Measurements from ENCODE around the gene PTGER1. TPM values are rescaled to one million over a fixed set of nuclear protein-coding genes. Genes with fewer than 3 reads are reported as not detected.

Gene PTGER1
- total and polyA plus RNA-seq, 10 of the 15 experiments (the other 5 are each of a cell fraction or from before 2014, with no cell fraction given), result not detected

DNA sequence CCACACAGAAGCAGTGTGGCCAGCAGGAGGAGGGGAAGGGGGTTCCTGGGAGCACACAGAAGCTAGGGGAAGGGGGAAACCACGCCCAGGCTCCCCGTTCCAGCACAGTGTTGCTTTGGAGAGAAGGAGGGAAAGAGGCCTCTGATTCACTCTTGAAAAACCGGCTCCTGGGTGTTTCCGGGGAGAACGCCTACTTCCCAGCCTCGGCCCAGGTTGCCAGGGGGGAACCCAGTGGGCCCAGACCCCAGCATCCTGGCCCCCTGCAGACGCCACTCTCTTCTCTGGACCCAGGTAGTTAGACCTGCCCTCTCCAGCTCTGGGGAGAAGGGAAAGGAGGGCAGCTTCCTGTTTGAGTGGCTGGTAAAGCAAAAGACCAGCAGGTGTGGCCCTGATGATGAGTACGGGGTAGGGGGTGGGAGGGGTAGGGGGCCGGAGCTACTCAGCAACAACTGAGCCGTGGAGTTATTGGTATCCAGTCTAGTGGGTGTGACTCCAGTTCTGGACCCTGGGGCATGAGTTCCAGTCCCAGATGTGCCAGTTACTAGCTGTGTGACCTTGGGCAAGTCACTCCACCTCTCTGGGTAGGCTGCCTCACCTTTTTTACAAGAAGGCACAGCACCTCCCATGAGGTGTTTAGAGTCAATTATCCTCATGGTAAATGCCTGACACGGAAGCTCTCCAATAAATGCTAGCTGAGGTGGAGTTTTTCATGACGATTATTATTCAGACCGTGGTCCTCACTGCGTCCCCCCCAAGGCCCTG is 19.9 kb upstream of the PTGER1 start:
- H3K4me2 ChIP-seq (ENCODE audit: control insufficient read depth, insufficient read depth), result peak overlapping the region; percentile 89
- H3K79me2 ChIP-seq (ENCODE audit: control insufficient read depth, insufficient read depth, low read length), result no peaks in the 10 kb centered on the region
- peak overlapping the region; percentile 47; the same call in 1 of the 2 replicates for H3K9ac ChIP-seq (ENCODE audit: control insufficient read depth, insufficient read depth, low read length)
- H3K27ac ChIP-seq (ENCODE audit: control insufficient read depth, insufficient read depth), result no peak overlapping the region
- intact Hi-C loops (cut with micrococcal nuclease; ENCODE audit: unreplicated experiment), result no loop called here
- ChIA-PET RAD21 (ENCODE audit: unreplicated experiment) (interaction anchor here (0.6 to 1.2 kb wide), 2 partner anchors 359 to 623 kb away, joined by 3 to 4 read pairs; partner anchors contain the start of gene ASF1B), SMC1A (ENCODE audit: uncharacterized antibody, unreplicated experiment) (interaction anchor here (0.6 kb wide), 1 partner anchor 172 kb away, joined by 3 read pairs; no protein-coding TSS in a partner anchor), CTCF (interaction anchor here (0.5 to 2.1 kb wide), 7 partner anchors 9 to 365 kb away, joined by 3 to 10 read pairs (median 5); partner anchors contain the start of gene ASF1B), POLR2A (interaction anchor here (1.0 kb wide), 1 partner anchor 23 kb away, joined by 3 read pairs; the partner anchor contains the start of gene DNAJB1)
- H2AFZ ChIP-seq (ENCODE audit: control insufficient read depth, low read depth, low read length), result peak overlapping the region; percentile 45
- 40% methylated on average over 12 of the region's 14 CpGs for whole genome bisulfite sequencing (ENCODE audit: insufficient coverage, insufficient replicate concordance, low lambda C conversion rate, missing lambda C conversion rate)
- no peaks in the 10 kb centered on the region for H3K27me3 ChIP-seq (replicated peaks in 1 of 2; ENCODE audit: control insufficient read depth in 2 of 2, insufficient read depth in 2 of 2, low read length in 1 of 2)
- peak overlapping the region; percentile 80 for H3K4me3 ChIP-seq
- TF ChIP-seq KAT2A (conservative IDR thresholded peaks at IDR 0.05; ENCODE audit: control insufficient read depth, low read depth, low read length), result no peak
- no peak for TF ChIP-seq RUNX3 (IDR thresholded peaks at IDR 0.05; ENCODE audit: low read length)
- ATAC-seq (no peak; the same call in 2 of the 3 replicates), FAIRE-seq (no peak), DNase-seq (ENCODE audit: low read depth, low spot score) (no peak)
- no peaks in the 10 kb centered on the region for H4K20me1 ChIP-seq (ENCODE audit: control insufficient read depth, insufficient read depth)
- peaks cover 2% of the 10 kb centered on the region; the same call in 1 of the 2 replicates for H3K4me1 ChIP-seq (ENCODE audit: control insufficient read depth, insufficient read depth, low read length)
- BruUV-seq (replicated peaks), result no TSS peak
- in situ Hi-C loops (cut with MboI), result no loop called here
- no peaks in the 10 kb centered on the region for H3K9me3 ChIP-seq (replicated peaks; ENCODE audit: control insufficient read depth, insufficient read depth, low read length)
- no peaks in the 10 kb centered on the region for H3K36me3 ChIP-seq (ENCODE audit: control insufficient read depth in 2 of 2, insufficient read depth in 2 of 2, low read length in 1 of 2)

DNA sequence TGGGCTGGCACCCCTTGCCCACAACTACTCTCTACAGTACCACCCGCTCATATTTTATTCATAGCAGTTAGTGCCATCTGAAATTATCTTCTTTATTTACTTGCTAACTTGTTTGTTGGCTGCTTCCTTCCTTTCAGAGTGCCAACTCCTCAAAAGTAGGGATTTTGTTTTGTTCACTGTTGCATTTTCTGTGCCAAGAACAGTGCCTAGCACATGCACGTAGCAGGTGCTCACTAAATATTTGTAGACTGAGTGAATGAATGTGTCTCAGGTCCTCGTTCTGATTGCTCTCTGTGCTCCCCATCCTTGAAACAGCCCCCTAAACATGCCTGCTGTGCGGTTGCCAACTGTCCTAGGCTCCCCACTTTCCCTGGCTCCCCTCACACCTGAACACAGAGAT is 19.3 kb upstream of the PTGER1 start:
- no peak overlapping the region for H3K4me3 ChIP-seq
- H3K4me2 ChIP-seq (ENCODE audit: control insufficient read depth, insufficient read depth), result no peak overlapping the region
- peaks cover 2% of the 10 kb centered on the region; the same call in 1 of the 2 replicates for H3K4me1 ChIP-seq (ENCODE audit: control insufficient read depth, insufficient read depth, low read length)
- H3K79me2 ChIP-seq (ENCODE audit: control insufficient read depth, insufficient read depth, low read length), result no peaks in the 10 kb centered on the region
- ATAC-seq, result no peak
- H3K36me3 ChIP-seq (ENCODE audit: control insufficient read depth in 2 of 2, insufficient read depth in 2 of 2, low read length in 1 of 2), result no peaks in the 10 kb centered on the region
- SMC1A ChIA-PET (ENCODE audit: uncharacterized antibody, unreplicated experiment), result no interaction called here
- H3K9ac ChIP-seq (ENCODE audit: control insufficient read depth, insufficient read depth, low read length), result no peak overlapping the region
- intact Hi-C loops (cut with micrococcal nuclease; ENCODE audit: unreplicated experiment) (no loop called here), in situ Hi-C loops (cut with MboI) (no loop called here)
- WGBS (ENCODE audit: insufficient coverage, insufficient replicate concordance, low lambda C conversion rate, missing lambda C conversion rate), result 75% methylated on average over 4 of the region's 4 CpGs
- RAD21 ChIA-PET (ENCODE audit: unreplicated experiment), result interaction anchor here (0.6 kb wide), 1 partner anchor 622 kb away, joined by 3 read pairs; no protein-coding TSS in a partner anchor
- POLR2A ChIA-PET, result no interaction called here
- no peak overlapping the region for H2AFZ ChIP-seq (ENCODE audit: control insufficient read depth, low read depth, low read length)
- BruUV-seq (replicated peaks), result TSS peak; percentile 60
- CTCF ChIA-PET, result interaction anchor here (2.1 kb wide), 1 partner anchor 8 kb away, joined by 10 read pairs; no protein-coding TSS in a partner anchor
- no peaks in the 10 kb centered on the region for H4K20me1 ChIP-seq (ENCODE audit: control insufficient read depth, insufficient read depth)
- H3K27ac ChIP-seq (ENCODE audit: control insufficient read depth, insufficient read depth), result no peak overlapping the region
- FAIRE-seq, result no peak
- no peaks in the 10 kb centered on the region for H3K9me3 ChIP-seq (replicated peaks; ENCODE audit: control insufficient read depth, insufficient read depth, low read length)
- H3K27me3 ChIP-seq (replicated peaks in 1 of 2; ENCODE audit: control insufficient read depth in 2 of 2, insufficient read depth in 2 of 2, low read length in 1 of 2), result no peaks in the 10 kb centered on the region
- DNase-seq (ENCODE audit: low read depth, low spot score), result no peak
- no peak for TF ChIP-seq NRF1 (conservative IDR thresholded peaks at IDR 0.05; ENCODE audit: low read depth, low read length)
- TF ChIP-seq, protein P1, sequence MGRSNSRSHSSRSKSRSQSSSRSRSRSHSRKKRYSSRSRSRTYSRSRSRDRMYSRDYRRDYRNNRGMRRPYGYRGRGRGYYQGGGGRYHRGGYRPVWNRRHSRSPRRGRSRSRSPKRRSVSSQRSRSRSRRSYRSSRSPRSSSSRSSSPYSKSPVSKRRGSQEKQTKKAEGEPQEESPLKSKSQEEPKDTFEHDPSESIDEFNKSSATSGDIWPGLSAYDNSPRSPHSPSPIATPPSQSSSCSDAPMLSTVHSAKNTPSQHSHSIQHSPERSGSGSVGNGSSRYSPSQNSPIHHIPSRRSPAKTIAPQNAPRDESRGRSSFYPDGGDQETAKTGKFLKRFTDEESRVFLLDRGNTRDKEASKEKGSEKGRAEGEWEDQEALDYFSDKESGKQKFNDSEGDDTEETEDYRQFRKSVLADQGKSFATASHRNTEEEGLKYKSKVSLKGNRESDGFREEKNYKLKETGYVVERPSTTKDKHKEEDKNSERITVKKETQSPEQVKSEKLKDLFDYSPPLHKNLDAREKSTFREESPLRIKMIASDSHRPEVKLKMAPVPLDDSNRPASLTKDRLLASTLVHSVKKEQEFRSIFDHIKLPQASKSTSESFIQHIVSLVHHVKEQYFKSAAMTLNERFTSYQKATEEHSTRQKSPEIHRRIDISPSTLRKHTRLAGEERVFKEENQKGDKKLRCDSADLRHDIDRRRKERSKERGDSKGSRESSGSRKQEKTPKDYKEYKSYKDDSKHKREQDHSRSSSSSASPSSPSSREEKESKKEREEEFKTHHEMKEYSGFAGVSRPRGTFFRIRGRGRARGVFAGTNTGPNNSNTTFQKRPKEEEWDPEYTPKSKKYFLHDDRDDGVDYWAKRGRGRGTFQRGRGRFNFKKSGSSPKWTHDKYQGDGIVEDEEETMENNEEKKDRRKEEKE (IDR thresholded peaks at IDR 0.05), result no peak
- TF ChIP-seq BMI1 (IDR thresholded peaks at IDR 0.05; ENCODE audit: borderline replicate concordance), result no peak
- no peak for TF ChIP-seq SRF (IDR thresholded peaks at IDR 0.05; ENCODE audit: low read depth in 2 of 2, low read length in 2 of 2)
- TF ChIP-seq POLR2AphosphoS5 (IDR thresholded peaks at IDR 0.05; ENCODE audit: low read length), result no peak
- no peak for TF ChIP-seq RAD21 (IDR thresholded peaks at IDR 0.05; ENCODE audit: insufficient read depth, low read depth, low read length)
- TF ChIP-seq SMARCA5 (IDR thresholded peaks at IDR 0.05), result no peak
- TF ChIP-seq WRNIP1 (IDR thresholded peaks at IDR 0.05; ENCODE audit: borderline replicate concordance, low read depth, low read length), result no peak
- no peak for TF ChIP-seq NR2C2 (IDR thresholded peaks at IDR 0.05; ENCODE audit: borderline replicate concordance, control insufficient read depth, insufficient read length, low read depth)
- no peak for TF ChIP-seq IRF4 (IDR thresholded peaks at IDR 0.05; ENCODE audit: low read depth, low read length)
- TF ChIP-seq ZNF274 (IDR thresholded peaks at IDR 0.05; ENCODE audit: insufficient read depth, insufficient read length), result no peak
- no peak for TF ChIP-seq HDAC2 (IDR thresholded peaks at IDR 0.05)

Measured in GM12878 (cell line).